GM23338 (cell line): ENCODE results near the gene SLC9A9.
A peak's percentile ranks its signal among the peaks of the same experiment; 100 is the strongest.

Source experiments
- CREB1 ChIP-seq: fragments of 250-450 bp; sonication (Bioruptor Pico); IDR thresholded peaks from 2 replicates; pipeline ENCODE4 v1.5.0; 2020; ENCODE audit warnings: low read depth, mild to moderate bottlenecking, moderate library complexity
- CTCF ChIP-seq, 2 experiments: fragments of 200-600 bp in 1 of 2; sonication (generic) in 1 of 2; conservative IDR thresholded peaks; 2 replicates each; pipeline versions ENCODE4 v1.5.1 to v1.6.1; 2016 to 2017; ENCODE audit warnings: antibody characterized with exemption in 2 of 2, low read depth in 2 of 2, mild to moderate bottlenecking in 2 of 2, moderate library complexity in 1 of 2
- ETS1 ChIP-seq: IDR thresholded peaks from 2 replicates; pipeline ENCODE4 v1.6.1; 2016; ENCODE audit warnings: antibody characterized with exemption
- EZH2 ChIP-seq: fragments of 200-600 bp; sonication (generic); IDR thresholded peaks from one replicate; pipeline ENCODE4 v1.8.0; 2017; ENCODE audit warnings: antibody characterized with exemption, mild to moderate bottlenecking, low read depth; ENCODE audit not compliant: unreplicated experiment
- EZH2phosphoT487 ChIP-seq: fragments of 200-600 bp; sonication (generic); IDR thresholded peaks from one replicate; pipeline ENCODE4 v1.8.1; 2018; ENCODE audit warnings: antibody characterized with exemption; ENCODE audit not compliant: unreplicated experiment
- NANOG ChIP-seq: IDR thresholded peaks from 2 replicates; pipeline ENCODE4 v1.6.1; 2016; ENCODE audit warnings: antibody characterized with exemption, borderline replicate concordance
- POLR2AphosphoS5 ChIP-seq: IDR thresholded peaks from 2 replicates; pipeline ENCODE4 v1.6.1; 2016; ENCODE audit warnings: antibody characterized with exemption, low read depth
- REST ChIP-seq: IDR thresholded peaks from one replicate; pipeline ENCODE4 v1.6.1; 2018; ENCODE audit warnings: antibody characterized with exemption; ENCODE audit not compliant: unreplicated experiment
- ZNF114 ChIP-seq: fragments of 250-450 bp; sonication (Bioruptor Pico); IDR thresholded peaks from 2 replicates; pipeline ENCODE4 v1.5.0; 2020; ENCODE audit warnings: mild to moderate bottlenecking, moderate library complexity
- ZNF331 ChIP-seq: fragments of 250-450 bp; sonication (Bioruptor Pico); IDR thresholded peaks from 2 replicates; pipeline ENCODE4 v1.5.0; 2020; ENCODE audit warnings: low read depth, mild to moderate bottlenecking, moderate library complexity

- TF ChIP-seq CTCF (conservative IDR thresholded peaks at IDR 0.05; ENCODE audit: low read depth in 2 of 2) (0 out of 4 replicates have a peak, but pooled peaks of 1 of the 2 experiments have one; percentile 1), POLR2AphosphoS5 (no peak), EZH2 (no peak), REST (no peak), EZH2phosphoT487 (no peak), CREB1 (CRISPR knock-in tag) (no peak), ETS1 (no peak), ZNF331 (CRISPR knock-in tag) (no peak), NANOG (no peak), ZNF114 (CRISPR knock-in tag) (no peak)
These were observed 3.2 kb upstream of the SLC9A9 start for GRCh38 chr3:143851331-143852017.
